GM15510 (cell line): Measurements from ENCODE around the gene CAMTA1.

Source experiments
- POLR2A ChIP-seq: IDR thresholded peaks from 3 replicates; pipeline ENCODE4 v1.6.1; 2011; ENCODE audit warnings: borderline replicate concordance; ENCODE audit not compliant: insufficient read length; ENCODE audit errors: extremely low read depth

CAMTA1 gene

DNA sequence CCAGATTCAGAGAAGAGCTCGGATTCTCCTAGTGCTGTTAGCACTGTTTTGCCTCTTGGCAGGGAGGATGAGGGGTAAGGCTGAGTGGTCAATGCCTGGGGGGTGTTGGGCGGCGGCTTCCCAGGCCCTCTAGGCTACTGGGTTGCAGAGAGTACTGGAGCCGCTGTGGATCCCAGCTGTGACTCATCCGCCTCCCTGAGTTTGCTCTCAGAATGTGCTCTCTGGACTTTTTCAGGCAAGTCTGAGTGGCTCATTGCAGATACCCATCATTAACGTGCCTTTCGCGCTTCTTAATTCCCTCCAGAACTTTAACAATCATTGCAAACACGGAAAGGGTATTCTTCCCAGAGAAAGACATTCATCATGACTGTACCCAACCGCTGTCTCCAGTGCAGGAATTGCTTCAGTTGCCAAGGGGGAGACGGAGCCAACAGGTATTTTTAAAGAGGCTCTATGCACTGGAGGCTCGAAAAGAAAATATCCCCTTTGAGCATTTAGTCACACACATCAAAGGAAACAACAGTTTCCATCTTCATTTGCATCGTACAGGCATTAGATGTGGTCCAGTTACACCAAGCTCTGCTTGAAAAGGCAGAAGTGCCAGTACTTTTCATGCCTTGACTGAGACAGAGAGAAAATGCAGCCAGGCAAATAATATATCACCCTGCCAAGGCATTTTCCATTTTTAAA is 14.4 kb upstream of the CAMTA1 start:
- no peak for TF ChIP-seq POLR2A

DNA sequence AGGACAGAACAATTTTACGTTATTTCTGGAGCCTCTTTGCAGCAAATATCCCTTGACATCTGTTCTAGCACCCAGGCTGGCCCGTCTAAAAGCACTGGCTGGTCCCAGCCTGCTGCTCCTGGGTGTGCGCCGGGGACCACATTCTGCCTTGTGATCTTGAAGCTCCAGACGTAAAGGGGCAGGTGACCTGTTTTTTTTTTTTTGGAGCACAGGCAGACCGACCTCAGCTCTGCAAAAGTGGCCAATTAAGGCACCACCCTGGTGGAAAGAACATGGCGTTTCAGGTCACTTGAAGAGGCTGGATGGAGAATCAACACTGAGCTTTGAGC is 13.8 kb upstream of the CAMTA1 start:
- TF ChIP-seq POLR2A, result no peak

DNA sequence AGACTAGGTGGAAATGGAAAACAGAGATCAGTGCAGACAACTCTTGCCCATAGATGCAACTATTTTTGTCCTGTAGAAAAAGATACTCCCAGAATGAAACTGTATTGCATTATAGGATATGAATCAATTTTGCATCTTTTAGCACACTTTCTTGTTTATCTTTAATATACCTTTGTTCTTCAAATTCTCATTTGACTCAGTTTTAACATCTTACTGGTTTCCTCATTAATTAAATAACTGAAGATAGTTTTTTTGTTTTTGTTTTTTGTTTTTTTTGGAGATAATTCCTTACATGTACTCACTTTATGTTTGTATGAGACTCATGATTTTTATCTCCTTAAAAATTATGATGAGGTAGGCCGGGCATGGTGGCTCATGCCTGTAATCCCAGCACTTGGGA is 10.9 kb upstream of the CAMTA1 start:
- TF ChIP-seq POLR2A, result no peak

DNA sequence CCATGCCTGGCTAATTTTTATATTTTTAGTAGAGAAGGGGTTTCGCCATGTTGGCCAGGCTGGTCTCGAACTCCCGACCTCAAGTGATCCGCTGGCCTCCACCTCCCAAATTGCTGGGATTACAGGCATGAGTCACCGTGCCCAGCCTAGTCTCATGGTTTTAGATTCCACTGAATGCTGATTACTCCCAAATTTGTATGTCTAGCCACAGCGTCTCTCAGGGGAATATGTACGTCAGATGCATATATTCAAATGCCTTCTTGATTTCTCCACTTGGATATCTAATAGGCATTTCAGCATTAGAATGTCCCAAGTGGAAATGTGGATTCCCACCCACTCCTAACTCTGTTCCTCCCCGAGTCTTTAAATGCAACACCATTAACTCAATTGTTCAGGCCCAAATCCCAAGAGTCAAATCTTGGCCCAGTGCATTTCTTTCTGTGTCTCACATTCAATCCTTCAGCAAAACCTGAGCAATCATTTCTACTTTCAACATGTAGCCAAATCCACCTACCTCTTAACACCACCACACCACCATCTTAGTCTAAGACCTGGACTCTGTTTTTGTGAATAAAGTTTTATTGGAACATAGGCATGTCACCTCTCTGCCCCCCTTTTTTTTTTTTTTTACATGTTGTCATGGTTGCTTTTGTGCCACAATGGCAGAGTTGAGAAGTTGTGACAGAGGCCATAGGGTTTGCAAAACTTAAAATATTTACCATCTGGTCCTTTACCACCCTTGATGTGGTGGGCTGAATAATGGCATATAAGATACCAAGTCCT is 9.8 kb upstream of the CAMTA1 start:
- TF ChIP-seq POLR2A, result no peak

DNA sequence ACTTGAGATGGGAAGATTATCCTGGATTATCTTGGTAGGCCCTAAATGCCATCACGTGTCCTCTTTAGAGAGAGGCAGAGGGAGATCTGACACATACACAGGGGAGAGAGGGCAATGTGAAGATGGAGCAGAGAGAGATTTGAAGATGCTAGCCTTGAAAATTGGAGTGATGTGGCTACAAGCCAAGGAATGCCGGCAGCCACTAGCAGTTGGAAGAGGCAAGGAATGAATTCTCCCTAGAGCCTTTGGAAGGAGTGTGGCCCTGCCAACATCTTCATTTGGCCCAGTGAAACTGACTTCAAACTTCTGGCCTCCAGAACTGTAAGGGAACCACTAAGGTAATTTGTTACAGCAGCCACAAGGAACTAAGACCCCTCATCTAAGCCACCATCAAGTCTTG is 8.9 kb upstream of the CAMTA1 start:
- TF ChIP-seq POLR2A, result no peak

DNA sequence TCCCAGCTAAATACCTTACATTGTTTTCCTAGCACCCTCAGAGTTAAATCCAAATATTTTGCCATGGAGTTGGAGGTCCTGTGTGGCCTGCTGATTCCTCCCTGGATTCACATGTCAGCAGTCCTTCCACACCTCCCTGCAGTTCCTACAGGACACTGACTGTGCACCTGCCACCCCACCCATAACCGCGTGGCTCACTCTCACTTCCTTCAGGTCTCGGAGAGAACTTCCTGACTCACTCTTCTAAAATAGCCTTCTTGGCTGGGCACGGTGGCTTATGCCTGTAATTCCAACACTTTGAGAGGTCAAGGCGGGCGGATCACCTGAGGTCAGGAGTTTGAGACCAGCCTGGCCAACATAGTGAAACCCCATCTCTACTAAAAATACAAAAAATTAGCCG is 8.4 kb upstream of the CAMTA1 start:
- no peak for TF ChIP-seq POLR2A

DNA sequence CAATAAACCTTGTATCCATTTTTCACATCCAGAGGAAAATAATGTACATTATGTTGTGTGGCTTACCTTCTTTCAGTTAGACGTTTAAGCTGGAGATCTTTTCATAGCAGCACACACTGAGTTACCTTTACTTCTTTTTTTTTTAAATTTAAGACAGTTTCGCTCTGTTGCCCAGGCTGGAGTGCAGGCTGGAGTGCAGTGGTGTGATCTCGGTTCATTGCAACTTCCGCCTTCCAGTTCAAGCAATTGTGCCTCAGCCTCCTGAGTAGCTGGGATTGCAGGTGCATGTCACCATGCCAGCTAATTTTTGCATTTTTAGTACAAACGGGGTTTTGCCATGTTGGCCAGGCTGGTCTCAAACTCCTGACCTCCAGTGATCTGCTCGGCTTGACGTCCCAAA is 7.4 kb upstream of the CAMTA1 start:
- TF ChIP-seq POLR2A, result no peak

DNA sequence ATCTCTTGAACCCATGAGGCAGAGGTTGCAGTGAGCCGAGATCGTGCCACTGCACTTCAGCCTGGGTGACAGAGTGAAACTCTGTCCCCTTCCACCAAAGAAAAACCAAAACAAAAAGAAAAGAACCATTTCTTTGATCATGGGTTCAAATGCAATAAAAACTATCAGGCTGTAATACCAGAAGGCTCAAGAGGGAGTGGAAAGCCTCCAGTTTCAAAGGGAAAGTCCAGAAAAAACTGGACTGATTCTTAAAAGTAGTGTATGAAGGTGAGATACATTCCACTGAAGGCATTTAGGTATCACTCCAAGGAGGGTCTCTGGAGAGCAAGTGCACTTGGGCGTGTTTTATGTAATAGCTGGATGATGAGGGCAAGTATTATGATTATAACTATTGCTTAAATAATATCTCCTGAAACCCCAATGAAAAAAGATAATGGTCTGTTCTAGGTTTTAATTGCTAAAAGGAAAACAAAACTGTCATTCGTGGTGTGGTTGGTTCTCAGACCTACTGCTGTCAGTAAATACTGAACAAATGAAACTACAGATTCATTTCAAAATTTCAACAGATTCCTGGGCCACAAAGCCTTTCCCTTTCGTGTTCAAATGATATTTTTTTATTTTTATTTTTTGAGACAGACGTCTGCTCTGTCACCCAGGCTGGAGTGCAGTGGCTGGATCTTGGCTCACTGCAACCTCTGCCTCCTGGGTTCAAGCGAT is 6.0 kb upstream of the CAMTA1 start:
- no peak for TF ChIP-seq POLR2A

DNA sequence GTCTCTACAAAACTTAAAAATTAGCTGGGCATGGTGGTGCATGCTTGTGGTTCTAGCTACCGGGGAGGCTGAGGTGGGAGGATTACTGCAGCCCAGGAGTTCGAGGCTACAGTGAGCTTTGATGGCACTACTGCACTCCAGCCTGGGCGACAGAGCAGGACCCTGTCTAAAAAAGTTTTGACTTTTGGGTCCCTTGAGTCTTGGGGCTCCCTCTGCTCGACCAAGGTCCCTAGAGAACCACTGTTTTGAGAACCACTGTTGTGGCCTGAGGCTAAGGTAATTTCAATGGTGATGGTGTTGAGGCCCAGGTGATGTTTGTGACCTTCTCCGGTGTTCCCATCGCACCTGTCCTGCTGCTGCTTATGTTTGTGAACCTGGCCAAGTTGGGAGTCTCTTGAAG is 3.1 kb upstream of the CAMTA1 start:
- no peak for TF ChIP-seq POLR2A

DNA sequence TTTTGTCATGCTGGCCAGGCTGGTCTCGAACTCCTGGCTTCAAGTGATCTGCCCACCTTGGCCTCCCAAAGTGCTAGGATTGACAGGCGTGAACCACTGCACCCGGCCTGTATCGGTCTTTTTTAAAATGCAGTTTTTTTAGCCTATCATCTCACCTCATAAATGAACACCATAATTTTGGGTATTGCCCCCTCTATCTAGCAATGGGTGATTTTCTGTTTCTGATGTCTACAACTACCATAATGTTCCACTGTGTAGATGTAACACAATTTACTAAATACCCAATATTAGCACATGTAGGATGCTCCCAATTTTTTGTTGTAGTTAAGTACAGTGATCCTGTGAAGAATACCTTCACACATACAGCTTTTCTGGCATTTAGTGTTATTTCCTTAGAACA is 2.0 kb upstream of the CAMTA1 start:
- no peak for TF ChIP-seq POLR2A

DNA sequence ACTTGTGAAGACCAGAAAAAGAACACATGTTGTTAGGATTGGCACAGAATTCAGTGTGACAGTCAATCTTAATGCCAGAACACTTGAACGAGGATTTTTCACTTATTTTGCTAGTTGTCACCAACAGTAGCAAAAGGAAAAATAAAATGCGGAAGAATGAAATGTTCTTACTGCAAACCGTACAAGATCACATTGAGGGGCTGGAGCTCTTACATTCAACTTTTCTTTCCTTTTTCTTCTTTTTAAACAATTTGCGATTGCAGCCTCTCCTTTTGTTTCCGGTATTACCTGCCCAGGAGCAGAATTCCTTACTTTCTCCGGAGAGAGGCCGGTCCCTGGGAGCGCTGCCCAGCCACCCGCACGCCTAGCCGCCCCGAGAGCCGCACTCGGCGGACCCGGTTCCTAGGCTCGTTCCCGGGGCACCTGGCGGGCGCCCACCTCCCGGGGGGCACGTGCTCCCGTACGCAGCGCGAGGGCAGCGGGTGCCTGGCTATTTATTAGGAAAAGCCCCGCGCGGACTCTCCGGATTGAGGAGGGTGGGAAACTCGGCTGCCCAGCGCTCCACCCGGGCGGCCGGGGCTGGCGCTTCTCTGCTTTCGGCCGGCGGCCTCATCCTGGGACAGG is 1.2 kb upstream of the CAMTA1 start:
- peak; percentile 83 for TF ChIP-seq POLR2A

DNA sequence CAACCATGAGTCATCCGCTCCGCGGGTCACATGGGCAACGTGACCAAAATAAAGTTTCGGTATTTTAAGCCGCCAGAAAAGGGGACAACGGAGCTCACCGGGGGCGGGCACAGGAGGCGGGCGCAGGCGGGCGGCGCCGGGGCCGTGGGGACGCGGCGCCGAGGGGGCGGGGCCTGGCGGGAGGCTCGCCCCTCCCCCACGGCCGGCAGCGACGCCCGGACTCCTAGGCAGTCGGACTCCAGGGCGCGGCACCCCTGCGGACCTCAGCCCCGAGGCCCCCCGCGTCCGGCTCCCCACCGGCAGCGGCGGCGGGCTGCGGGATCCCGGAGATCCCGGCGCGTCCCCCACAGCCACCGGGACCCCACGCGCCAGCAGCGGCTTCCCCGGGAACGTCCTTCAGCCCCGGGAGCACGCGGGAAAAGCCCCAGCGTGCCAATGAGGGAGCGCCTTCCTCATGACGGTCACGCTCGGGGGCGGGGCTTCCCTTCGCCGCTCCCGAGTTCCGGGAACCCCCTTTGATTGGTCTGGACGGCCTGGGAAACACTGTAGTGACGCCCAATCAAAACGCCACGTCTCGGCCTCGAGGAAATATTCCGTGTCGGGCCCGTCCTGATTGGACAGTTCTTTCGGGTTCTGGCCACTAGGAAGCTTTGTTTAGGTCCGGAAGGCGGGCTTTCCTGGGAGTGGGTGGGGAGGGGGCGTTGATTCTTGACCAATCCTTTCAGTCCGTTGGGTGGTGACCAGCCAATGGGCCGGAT is 515 bp upstream of the CAMTA1 start:
- peak; percentile 57 for TF ChIP-seq POLR2A

DNA sequence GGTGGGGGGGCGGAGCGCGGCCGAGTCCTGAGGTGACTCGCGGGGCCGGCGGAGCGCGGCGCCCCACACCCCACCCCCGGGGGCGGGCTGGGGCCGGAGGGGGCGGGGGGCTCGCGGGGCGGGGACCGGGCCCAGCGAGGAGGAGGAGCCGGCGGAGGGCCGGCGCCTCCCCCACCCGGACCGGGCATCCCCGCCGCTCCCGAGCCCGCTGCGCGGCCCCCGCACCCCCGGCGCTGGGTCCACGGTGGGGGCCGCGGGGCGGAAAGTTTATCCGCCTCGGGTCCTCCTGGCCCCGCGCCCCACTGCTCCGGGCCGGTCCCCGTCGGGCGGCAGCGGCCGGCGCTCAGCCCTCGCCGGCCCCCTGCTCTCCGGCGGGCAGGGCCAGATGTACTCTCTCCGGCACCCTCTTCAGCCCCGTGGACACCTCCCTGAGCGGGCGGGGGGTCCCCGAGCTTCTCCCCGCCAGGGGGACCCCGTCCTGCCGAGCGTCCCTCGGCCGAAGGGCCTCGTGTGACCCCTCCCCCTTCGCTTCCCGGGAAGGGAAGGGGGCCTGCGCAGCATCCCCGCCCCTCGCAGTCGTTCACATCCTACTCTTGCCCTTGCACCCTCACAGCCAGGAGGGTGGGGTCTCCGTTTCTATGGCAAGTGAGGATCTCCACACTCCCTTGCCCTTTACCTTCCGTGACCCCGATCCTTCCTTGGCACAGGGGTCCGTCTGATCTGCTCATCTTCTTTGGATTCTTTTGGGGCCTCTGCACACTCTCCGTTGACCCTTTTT is 663 bp downstream of the CAMTA1 start:
- no peak for TF ChIP-seq POLR2A

DNA sequence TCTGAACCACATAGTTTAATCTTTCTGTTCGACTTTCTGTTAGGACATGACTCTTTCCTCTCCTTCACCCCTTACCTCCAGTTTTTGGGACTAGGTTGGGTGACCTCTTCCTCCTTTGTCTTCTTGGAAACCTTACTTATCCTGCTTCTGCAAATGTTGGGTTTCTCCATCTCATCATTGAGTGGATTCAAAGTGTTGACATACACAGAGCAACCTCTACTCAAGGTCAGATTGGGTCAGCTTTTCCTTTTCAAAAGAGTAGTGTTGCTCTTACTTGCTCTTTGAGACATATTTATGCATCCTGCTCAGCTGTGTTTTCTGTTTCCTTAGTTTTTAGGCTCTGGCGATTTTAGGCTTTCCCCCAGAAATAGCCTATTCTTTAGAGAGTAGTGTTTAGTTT is 3.7 kb downstream of the CAMTA1 start:
- no peak for TF ChIP-seq POLR2A
